ENCODE measurements around the gene ABLIM1.

Gene ABLIM1

GRCh38 chr10:114518401-114519305, 139.4 kb downstream of the ABLIM1 start:
- no peak for DNase-seq (ENCODE audit: low read depth)

DNA sequence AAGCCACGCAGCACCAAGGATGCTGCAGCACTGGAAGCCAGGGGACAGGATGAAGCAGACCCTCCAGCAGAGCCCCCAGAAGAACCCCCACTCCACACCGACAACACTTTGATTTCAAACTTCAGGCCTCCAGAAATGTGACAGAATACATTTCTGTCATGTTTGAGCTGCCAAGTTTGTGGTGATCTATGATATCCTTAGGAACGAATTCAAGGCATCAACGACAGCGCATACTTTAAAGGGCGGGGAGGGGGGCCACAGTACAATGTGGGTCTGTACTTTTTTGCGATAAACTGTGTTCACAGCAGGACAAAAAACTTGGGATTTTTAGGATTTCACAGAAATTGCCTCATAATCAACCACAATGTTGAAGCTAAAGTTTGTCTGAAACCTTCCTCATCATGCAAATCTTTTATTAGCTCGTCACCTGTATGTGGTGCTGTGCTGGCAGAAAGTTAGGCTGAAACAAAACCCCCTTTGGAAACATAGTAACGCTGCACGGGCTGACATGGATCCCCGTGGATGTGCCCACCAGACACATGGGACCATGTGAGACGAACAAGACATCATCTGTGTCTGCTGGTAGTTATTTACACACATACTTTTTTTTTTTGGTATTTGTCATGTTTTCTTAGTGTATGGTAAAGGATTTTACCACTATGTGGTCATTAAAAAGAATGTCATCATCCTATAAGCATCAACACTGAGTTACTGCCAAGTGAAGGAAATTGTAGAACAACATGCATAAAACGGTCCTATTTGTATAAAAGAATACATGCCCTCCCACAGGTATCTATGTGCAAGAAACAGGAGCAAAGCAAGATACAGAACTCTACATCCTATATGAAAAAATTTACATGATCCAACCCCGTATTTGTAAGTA, 140.5 kb downstream of the ABLIM1 start:
- DNase-seq (ENCODE audit: low read depth) = no peak

GRCh38 chr10:114516356-114516755, 141.7 kb downstream of the ABLIM1 start:
- DNase-seq (ENCODE audit: low read depth) = no peak

DNA sequence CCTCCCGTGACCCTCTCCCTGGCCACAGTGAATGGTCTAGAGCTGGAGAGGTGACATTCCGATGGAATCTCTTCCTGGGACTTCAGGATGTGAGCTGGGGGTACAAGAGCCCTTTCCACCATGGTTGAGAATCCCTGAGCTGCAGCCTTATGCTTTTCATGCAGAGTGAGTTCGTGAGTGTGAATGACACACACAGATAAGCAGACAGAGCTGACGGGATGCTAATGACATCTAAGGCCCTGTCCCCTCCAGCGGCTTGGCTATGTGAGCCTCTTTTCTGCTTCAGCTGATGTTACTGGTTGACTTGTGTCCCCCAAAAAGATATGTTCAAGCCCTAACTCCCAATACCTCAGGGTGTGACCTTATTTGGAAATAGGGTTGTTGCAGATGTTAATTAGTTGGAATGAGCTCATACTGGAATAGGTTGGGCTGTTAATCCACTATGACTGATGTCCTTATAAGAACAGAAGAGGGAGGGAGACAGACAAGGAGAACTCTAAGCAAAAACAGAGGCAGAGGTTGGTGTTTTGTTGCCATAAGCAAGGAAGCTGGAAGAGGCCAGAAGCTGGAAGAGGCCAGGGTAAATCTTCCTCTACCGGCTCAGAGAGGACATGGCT, 142.7 kb downstream of the ABLIM1 start:
- no peak for DNase-seq (ENCODE audit: low read depth)

- no peak for DNase-seq (ENCODE audit: low read depth)
Observed at GRCh38 chr10:114513381-114513792, 144.7 kb downstream of the ABLIM1 start.

GRCh38 chr10:114511881-114512280, 146.2 kb downstream of the ABLIM1 start:
- no peak for DNase-seq (ENCODE audit: low read depth)

- no peak for DNase-seq (ENCODE audit: low read depth)
Observed at GRCh38 chr10:114508376-114508775, 149.7 kb downstream of the ABLIM1 start.

- no peak for DNase-seq (ENCODE audit: low read depth)
Observed at GRCh38 chr10:114507449-114507848, 150.6 kb downstream of the ABLIM1 start.

DNA sequence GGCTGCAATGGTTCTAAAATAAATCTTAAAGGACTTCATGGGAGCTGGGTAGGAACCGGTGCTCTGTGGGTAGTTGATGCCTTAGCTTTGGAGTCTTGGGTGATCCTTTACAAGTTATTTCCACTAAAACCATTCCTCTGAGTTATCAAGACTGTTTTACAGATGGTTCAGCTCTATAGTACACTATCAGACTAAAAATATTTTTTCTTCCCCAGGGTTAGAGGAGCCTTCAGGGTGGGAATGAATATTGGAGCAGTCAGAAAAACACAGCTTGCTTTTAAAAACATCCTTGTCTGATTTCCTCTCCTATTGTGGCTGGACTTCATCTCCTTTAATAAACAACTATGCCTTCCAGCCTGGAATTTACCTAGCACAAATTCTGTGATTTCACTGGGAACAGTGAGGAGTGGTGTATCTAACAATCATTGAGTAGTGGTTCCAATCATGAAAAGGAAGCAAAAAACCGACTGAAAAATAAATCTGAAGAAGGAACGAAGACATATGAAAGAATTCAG, 151.1 kb downstream of the ABLIM1 start:
- no peak for DNase-seq (ENCODE audit: low read depth)

DNA sequence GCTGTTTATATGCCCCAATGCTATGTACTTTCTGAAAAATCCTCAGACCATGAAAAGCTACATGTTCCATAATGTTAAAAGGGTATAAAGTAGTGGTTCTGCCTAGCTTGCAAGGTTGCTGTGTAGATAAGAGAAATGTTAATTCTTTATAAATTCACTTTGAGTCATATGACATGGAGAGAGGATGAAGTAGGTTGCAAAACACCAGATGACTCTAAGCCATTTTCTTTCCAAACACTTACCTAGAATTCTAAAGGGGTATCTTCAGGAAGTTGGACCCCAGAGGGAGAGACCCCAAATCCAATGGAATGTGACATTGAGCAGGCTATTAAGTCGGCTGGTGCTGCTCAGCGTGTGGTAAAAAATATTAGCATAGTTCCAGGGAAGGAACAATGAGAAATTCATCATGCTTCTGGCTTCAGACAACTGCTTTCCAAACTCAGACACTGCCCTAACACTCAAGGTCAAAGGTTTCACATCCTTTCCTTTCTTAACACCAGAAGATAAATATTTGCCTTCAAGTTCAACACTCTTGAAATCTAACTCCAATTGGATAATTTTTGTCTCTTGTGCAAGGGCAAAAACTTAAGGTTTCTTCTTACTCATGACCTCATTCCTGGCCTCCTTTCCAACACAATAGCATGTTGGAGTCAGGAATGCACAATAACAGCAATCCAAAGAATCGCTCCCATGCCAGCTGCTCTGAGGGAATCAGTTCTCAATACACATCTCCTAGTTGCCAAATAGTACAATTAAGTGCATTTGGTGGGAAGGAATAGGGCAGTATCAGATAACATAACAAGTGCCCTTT, 153.1 kb downstream of the ABLIM1 start:
- DNase-seq (ENCODE audit: low read depth) = no peak

GRCh38 chr10:114502074-114502473, 156.0 kb downstream of the ABLIM1 start:
- DNase-seq (ENCODE audit: low read depth) = no peak

GRCh38 chr10:114501650-114502049, 156.4 kb downstream of the ABLIM1 start:
- no peak for DNase-seq (ENCODE audit: low read depth)

- no peak for DNase-seq (ENCODE audit: low read depth)
Observed at GRCh38 chr10:114500643-114501042, 157.4 kb downstream of the ABLIM1 start.

DNA sequence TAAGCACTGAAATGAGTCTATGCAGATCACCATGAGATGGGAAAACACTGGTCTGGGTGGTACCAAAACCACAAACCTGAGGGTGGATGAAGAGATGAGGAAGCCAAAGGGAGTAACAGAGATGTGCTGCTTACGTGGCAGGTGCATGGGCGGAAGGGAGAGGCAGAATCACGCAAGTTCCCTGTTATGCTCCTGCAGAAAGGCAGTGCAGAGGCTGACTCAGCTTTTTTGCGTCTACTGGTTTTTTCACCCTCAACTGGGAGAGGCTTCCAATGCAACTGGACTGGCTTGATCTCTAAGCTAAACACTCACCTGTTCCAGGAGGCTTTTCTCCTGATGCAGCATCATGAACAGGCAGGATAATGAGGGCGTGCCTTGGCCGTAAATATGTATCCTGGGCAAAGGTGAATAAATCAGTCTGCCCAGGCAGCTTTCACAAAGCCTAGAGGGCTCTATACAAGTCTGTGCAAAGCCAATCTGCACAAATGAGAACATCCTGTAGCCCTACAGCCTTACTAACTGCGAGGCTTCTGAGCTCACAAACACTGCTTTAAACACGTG, 158.4 kb downstream of the ABLIM1 start:
- DNase-seq (ENCODE audit: low read depth) = no peak

DNA sequence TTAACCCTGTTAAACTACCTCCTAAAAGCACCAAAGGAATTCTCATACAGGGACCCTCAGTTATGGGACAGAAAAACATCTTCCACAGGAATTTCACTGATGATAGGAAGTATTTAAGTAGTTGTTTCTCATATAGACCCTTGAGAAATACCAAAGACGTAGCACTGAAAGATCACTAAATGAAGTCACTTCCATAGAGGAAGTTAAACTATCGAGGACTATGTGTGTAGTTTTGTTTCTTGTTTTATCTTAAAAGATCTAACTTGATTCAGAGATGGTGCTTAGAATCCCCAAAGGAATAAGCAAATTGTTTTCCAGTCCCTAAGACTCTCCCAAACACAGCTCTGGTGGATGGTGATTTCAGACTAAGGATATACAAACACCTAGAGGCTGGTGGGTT, 159.0 kb downstream of the ABLIM1 start:
- DNase-seq (ENCODE audit: low read depth) = no peak

DNA sequence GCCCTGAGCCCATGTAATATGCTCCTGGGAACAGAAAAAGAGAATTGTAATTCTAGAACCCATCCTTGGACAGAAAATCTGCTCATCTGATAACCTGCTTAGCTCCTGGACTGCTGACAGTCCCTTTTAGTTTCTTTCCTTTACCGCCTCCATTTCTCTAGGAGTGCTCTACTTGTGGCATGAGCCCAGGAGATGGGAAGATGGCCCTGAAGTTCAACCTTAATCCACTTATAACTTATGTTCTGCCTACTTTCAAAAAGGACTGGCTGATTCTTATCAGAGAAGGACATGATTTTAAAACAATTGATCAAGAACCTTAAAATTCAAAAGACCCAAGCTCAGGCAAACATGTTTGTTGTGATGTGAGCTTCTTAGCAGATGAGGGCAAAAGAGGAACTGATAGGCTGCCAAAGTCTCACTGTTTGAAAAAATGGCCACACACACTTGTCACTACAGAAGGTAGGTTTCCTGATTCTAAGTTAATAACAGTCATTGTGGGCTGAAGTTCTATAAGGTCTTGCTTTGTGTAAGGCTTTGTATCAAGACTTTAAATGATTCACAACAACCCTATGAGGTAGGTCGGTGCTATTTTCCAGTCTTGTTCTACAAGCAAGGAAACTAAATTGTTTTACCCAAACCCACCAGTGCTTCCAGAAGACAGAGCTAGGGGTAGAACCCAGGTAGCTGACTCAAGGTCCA, 159.5 kb downstream of the ABLIM1 start:
- DNase-seq (ENCODE audit: low read depth) = no peak

DNA sequence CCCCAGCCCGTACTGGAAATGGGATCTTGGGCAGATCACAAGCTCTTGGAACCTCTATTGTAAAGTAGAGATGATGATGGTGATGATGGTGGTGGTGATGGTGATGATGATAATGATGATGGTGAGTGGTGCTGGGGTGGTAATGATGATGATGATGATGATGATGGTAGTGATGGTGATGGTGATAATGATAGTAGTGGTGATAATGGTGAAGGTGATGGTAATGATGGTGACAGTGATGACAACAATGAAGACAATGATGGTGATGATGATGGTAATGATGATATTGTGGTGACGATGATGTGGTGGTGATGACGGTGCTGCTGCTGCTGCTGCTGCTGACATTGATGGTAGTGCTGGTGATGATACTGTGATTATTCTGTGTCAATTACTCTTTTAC, 162.8 kb downstream of the ABLIM1 start:
- no peak for DNase-seq (ENCODE audit: low read depth)

DNA sequence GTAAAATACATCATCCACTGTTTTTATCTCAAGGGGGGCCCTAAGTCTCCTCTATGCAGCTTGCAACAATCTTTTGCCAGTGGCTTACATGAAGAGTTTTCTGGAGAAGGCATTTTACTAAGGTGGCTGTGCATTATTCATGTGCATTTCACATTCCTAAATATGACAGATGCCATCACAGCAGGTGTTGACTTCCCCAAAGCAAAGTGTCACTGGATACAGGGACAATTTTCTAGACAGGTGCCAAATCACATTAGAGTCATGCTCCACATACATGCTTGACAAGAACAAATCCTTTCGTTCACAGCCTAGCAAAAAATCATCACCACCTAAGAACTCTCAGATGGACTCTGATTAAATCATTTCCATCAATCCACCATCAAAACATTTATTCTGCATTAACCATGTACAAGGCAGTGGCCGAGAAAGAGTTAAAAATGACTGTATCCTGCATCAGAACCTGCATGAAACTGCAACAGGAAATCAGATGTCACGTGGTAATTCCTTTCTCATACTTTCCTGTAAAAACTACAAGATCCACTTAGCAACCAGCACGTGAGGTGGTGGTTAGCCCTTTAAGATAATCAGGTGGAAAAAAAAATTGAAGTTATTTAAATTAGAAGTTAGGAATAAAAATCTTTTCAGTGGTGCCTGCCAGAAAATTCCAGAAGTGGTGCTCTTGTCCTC, 165.6 kb downstream of the ABLIM1 start:
- DNase-seq (ENCODE audit: low read depth) = no peak

GRCh38 chr10:114491933-114492332, 166.1 kb downstream of the ABLIM1 start:
- no peak for DNase-seq (ENCODE audit: low read depth)

GRCh38 chr10:114491419-114491818, 166.7 kb downstream of the ABLIM1 start:
- no peak for DNase-seq (ENCODE audit: low read depth)

All from HS-27A (cell line).